IPS-NIHi7 (cell line): ENCODE data around the gene RALBP1.

ENCODE experiments used
- DNase-seq: peaks from one replicate; pipeline ENCODE4 v3.0.0; 2012; ENCODE audit warnings: mixed read lengths; ENCODE audit errors: extremely low spot score

The RALBP1 gene

GRCh38 chr18:9547782-9548181 is 72.5 kb downstream of the RALBP1 start:
- DNase-seq = no peak

DNA sequence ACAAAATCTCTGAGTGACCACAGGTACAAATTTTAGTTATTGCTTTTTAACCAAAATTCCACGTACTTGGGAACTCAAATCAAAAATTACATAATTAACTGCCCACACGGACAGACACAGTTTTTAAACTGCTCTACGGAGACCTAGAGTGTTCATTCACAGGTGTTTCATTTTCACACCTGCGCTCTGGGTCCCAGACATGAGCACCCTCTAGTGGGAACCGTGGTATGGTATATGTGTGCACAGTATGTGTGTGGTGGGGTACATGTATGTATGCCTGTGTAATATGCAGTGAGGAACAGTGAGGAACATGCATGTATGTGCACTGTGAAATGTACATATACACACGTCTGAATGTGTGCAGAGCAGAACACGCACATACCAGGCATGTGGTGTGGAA is 74.1 kb downstream of the RALBP1 start:
- DNase-seq = no peak

DNA sequence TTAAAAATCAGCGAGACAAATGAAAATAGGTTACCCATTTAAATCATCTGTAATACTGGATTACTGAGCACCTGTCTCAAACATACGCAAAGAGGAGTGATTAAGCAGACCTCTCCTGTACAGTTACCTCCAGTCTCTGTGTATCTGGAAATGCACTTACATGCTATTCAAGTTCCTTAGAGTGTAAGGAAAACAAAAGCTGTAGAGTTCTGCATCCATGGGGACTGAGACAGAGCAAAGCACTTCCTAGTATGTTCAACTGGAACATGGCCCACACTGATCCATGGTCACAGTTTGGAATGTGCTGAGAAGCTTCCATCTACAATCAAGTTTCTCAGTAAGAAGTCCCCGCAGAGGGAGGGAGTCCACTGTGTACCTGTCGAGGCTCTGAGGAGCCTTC is 75.1 kb downstream of the RALBP1 start:
- DNase-seq = no peak

DNA sequence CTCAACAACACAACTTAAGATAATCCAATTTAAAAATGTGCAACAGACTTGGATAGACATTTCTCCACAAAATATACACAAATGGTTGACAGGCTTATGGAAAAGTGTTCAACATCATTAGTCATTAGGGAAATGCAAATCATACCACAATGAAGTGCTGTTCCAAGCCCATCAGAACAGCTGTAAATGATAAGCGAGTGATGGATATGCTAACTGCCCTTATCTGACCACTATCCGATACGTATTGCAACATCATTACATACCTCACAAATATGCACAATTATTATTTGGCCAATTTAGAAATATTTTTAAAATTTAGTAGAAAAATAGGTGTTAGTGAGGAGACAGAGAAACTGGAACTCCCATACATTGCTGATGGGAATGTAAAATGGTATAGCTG is 76.9 kb downstream of the RALBP1 start:
- no peak for DNase-seq

DNA sequence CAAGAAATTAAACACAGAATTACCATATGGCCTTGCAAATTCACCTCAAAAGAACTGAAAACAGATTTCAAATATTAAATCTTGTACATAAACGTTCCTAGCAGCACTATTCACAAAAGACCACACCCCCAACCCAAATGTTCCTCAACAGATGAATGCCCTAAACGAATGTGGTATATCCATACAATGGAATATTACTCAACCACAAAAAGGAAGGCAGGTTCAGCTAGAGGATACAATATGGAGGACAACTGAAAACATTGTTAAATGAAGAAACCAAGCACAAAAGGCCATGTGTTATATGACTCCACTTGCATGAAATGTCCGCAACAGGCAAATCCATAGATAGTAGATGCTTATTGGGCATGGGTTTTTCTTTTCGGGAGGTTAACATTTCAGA is 77.3 kb downstream of the RALBP1 start:
- no peak for DNase-seq

GRCh38 chr18:9557250-9557943 is 82.1 kb downstream of the RALBP1 start:
- no peak for DNase-seq

GRCh38 chr18:9558387-9559064 is 83.2 kb downstream of the RALBP1 start:
- DNase-seq = no peak

DNA sequence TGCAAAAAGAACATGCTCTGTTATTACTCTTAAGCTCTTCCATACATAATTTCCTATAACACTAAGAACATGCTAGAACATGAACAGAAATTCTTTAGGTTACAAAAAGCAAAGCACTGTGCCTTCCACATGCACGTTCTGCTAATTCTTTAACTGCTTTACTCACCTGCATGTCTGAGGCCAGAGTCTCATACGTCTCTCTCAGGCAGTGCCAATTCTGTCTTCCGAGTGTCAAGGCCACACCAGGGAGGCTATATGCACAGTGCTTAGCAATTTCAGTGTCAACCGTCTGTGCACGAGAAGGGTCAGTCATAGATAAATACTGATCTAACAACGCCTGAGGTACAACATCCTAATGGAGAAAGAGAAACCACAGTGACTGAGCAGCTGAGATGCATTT is 83.9 kb downstream of the RALBP1 start:
- DNase-seq = no peak

GRCh38 chr18:9561759-9562158 is 86.4 kb downstream of the RALBP1 start:
- DNase-seq = no peak

DNA sequence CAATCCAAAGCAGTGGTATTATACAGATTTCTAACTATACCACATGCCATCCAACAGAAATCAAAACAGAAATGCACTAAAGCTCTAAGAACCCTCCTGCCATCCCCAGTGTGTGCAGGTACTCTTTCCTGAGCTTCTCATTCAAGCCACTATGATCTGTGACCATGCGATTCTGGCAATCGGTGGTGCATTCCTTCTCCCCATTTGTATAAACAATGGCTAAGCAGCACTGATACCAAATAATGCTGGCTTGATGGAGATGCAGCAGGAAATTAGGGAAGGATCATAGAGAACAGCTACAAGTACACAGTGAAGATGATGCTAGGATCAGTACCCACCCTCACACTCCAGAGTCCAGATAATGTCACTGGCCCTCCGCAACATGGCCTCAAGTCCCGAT is 87.3 kb downstream of the RALBP1 start:
- no peak for DNase-seq

- DNase-seq = no peak
These were observed 88.0 kb downstream of the RALBP1 start for GRCh38 chr18:9563331-9563730.

GRCh38 chr18:9565407-9565806 is 90.1 kb downstream of the RALBP1 start:
- no peak for DNase-seq

DNA sequence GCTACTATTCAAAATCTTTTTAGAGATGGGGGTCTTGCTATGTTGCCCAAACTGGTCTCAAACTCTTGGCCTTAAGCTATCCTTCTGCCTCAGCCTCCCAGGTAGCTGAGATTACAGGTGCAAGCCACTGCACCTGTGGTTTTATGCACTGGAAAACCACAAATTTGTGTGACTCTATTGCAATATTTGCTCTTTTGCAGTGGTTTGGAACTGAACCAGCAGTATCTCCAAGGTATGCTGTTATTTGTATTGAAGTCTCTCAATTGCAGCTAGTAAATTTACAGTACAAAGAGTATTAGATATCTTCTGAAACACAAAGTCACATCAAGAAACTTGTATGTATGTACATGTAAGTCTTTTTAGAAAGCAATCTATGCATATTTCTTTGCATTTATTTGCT is 92.9 kb downstream of the RALBP1 start:
- DNase-seq = no peak

GRCh38 chr18:9569178-9569577 is 93.9 kb downstream of the RALBP1 start:
- DNase-seq = no peak

- DNase-seq = no peak
These were observed 94.9 kb downstream of the RALBP1 start for GRCh38 chr18:9570255-9570654.

GRCh38 chr18:9571546-9571945 is 96.2 kb downstream of the RALBP1 start:
- no peak for DNase-seq

- DNase-seq = no peak
These were observed 99.3 kb downstream of the RALBP1 start for GRCh38 chr18:9574473-9575115.

- peak; percentile 45 for DNase-seq
These were observed 100.2 kb downstream of the RALBP1 start for GRCh38 chr18:9575558-9575957.

- no peak for DNase-seq
These were observed 102.0 kb downstream of the RALBP1 start for GRCh38 chr18:9577361-9577760.

GRCh38 chr18:9578306-9578705 is 103.0 kb downstream of the RALBP1 start:
- DNase-seq = no peak

DNA sequence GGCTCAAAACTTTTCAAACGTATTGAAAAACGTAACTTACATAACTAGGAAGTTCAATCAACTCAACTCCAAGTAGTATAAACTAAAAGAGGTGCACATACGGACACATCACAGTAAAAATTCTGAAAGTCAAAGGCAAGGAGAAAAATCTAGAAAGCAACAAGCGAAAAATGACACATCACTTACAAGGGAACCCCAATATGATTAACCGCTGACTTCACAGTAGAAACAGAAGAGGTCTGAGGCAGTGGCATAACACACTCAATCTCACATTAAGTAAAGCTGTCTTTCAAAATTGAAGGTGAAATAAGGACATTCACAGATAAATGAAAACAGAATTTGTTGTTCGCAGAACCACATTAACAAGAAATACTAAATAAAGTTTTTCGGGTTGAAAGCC is 106.4 kb downstream of the RALBP1 start:
- no peak for DNase-seq

DNA sequence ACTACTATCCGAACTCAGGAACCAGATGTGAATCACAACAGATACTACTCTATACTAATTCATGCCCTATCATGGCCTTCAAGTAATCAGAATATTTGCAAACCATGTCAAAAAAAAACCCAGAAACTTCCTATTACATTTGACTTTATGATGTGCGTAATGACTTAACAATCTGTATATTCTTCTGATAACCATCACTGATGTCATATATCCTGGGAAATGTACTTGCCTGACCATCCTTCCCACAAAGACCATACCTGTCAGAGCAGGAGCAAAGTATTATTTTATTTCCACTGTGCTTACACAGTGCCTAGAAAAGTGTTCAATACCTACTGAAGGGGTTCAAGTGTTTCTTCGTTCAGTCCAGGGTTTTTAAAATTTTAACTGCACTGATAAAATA is 111.5 kb downstream of the RALBP1 start:
- no peak for DNase-seq
